ENCODE results near the gene C22orf23.

DNA sequence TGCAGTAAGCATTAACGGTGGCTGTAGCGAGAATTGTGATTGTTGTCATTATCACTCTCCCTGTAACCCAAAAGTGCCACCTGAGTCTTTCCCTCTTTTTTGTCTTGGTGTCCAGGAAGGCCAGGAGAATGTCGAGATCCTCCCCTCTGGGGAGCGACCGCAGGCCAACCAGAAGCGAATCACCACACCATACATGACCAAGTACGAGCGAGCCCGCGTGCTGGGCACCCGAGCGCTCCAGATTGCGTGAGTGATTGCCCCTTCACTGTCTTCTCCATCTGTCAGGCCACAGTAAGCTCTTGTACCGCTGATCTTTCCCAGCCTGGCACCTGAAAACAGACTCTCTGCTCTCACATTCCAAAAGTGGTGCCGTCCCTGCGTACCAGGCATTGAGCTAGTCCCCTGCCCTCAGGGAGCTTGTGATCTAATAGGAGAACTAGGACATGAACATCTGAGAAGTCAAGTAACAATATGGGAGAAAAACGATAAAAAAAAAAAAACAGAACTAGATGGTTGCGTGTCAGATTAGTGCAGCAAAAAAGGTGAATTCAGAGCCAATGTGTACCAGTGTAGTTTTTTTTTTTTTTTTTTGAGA lies 5.9 kb upstream of the C22orf23 start:
- TF ChIP-seq CTCF (IDR thresholded peaks at IDR 0.05) (no peak), POLR2AphosphoS5 (IDR thresholded peaks at IDR 0.05) (no peak), POLR2A (IDR thresholded peaks at IDR 0.05) (no peak)

All from breast epithelium (tissue), 3 donors.